DMS153 (cell line): ENCODE data around the gene PACRG.

ENCODE experiments used
- DNase-seq: peaks from one replicate; lab custom pipeline; 2025; lab: John Stamatoyannopoulos, UW

Gene PACRG

GRCh38 chr6:163243083-163243482 lies 515.3 kb downstream of the PACRG start:
- no peak for DNase-seq

GRCh38 chr6:163243692-163244589 lies 516.2 kb downstream of the PACRG start:
- DNase-seq: no peak

GRCh38 chr6:163248051-163248450 lies 520.3 kb downstream of the PACRG start:
- DNase-seq: no peak

- DNase-seq: no peak
These were observed 521.9 kb downstream of the PACRG start for GRCh38 chr6:163249651-163250101.

- no peak for DNase-seq
These were observed 522.3 kb downstream of the PACRG start for GRCh38 chr6:163250116-163250515.

- DNase-seq: no peak
These were observed 524.4 kb downstream of the PACRG start for GRCh38 chr6:163252061-163252591.

- DNase-seq: no peak
These were observed 525.9 kb downstream of the PACRG start for GRCh38 chr6:163253556-163254213.

- DNase-seq: no peak
These were observed 526.6 kb downstream of the PACRG start for GRCh38 chr6:163254341-163254835.

GRCh38 chr6:163255265-163255664 lies 527.5 kb downstream of the PACRG start:
- no peak for DNase-seq

GRCh38 chr6:163259689-163260088 lies 531.9 kb downstream of the PACRG start:
- no peak for DNase-seq

- no peak for DNase-seq
These were observed 532.5 kb downstream of the PACRG start for GRCh38 chr6:163260111-163260895.

GRCh38 chr6:163260911-163261310 lies 533.1 kb downstream of the PACRG start:
- no peak for DNase-seq

- no peak for DNase-seq
These were observed 533.6 kb downstream of the PACRG start for GRCh38 chr6:163261361-163261760.

GRCh38 chr6:163262080-163262479 lies 534.3 kb downstream of the PACRG start:
- DNase-seq: no peak

GRCh38 chr6:163263196-163263595 lies 535.4 kb downstream of the PACRG start:
- DNase-seq: no peak

- no peak for DNase-seq
These were observed 536.4 kb downstream of the PACRG start for GRCh38 chr6:163263998-163264661.

GRCh38 chr6:163264662-163265035 lies 536.9 kb downstream of the PACRG start:
- DNase-seq: no peak

GRCh38 chr6:163281634-163282033 lies 553.9 kb downstream of the PACRG start:
- DNase-seq: no peak

- DNase-seq: no peak
These were observed 554.9 kb downstream of the PACRG start for GRCh38 chr6:163282672-163283071.

- DNase-seq: no peak
These were observed 556.4 kb downstream of the PACRG start for GRCh38 chr6:163284151-163284550.

GRCh38 chr6:163285691-163286090 lies 557.9 kb downstream of the PACRG start:
- DNase-seq: no peak
